ENCODE results near the gene CDC37L1. TPM values are rescaled to one million over a fixed set of nuclear protein-coding genes. Genes with fewer than 3 reads are reported as not detected.
A peak's percentile ranks its signal among the peaks of the same experiment; 100 is the strongest.

Gene CDC37L1
- total RNA-seq, 1 donor from 2014 or later: 10.7 TPM

DNA sequence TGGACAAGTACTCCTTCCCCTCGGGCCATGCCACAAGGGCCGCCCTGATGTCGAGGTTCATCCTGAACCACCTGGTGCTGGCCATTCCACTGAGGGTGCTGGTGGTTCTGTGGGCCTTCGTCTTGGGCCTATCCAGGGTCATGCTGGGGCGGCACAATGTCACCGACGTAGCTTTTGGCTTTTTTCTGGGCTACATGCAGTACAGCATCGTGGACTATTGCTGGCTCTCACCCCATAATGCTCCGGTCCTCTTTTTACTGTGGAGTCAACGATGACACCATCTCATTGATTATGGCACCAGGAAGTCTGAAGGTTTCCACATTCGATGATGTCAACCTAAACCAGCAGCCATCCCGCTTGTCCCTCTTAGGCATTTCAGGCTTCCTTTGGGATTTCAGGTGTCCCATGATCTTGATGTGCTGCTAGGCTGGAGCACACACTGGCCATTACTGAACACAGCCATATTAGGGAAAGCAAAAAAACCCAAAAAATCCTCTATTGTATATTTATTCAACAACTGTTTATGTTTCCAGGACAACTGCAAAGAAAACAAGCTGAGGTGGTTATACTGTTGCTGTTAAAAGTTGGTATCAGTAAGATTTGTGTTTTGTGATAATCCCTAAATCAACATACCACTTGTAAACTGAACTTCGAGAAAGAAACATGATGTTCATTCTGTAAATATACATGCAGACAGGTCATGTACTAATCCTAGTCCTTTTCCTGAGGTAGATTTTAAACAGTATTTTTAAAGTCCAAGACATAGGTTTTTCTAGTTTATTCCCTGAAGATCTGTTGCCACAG, 16.2 kb upstream of the CDC37L1 start:
- H3K4me1 Mint-ChIP-seq (ENCODE audit: unreplicated experiment): peaks cover 35% of the 10 kb centered on the region
- peak overlapping the region; percentile 93 for H3K4me3 Mint-ChIP-seq (ENCODE audit: unreplicated experiment)
- TF ChIP-seq, protein P1, sequence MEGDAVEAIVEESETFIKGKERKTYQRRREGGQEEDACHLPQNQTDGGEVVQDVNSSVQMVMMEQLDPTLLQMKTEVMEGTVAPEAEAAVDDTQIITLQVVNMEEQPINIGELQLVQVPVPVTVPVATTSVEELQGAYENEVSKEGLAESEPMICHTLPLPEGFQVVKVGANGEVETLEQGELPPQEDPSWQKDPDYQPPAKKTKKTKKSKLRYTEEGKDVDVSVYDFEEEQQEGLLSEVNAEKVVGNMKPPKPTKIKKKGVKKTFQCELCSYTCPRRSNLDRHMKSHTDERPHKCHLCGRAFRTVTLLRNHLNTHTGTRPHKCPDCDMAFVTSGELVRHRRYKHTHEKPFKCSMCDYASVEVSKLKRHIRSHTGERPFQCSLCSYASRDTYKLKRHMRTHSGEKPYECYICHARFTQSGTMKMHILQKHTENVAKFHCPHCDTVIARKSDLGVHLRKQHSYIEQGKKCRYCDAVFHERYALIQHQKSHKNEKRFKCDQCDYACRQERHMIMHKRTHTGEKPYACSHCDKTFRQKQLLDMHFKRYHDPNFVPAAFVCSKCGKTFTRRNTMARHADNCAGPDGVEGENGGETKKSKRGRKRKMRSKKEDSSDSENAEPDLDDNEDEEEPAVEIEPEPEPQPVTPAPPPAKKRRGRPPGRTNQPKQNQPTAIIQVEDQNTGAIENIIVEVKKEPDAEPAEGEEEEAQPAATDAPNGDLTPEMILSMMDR (IDR thresholded peaks at IDR 0.05; ENCODE audit: unreplicated experiment): no peak
- DNase-seq (ENCODE audit: low spot score): no peak
- peaks cover 6% of the 10 kb centered on the region for H3K36me3 Mint-ChIP-seq (ENCODE audit: low read depth, unreplicated experiment)
- H3K27ac Mint-ChIP-seq (ENCODE audit: unreplicated experiment): peak overlapping the region; percentile 95
- H3K27me3 Mint-ChIP-seq (ENCODE audit: unreplicated experiment): peaks cover 15% of the 10 kb centered on the region
- no peaks in the 10 kb centered on the region for H3K9me3 Mint-ChIP-seq (ENCODE audit: unreplicated experiment)

DNA sequence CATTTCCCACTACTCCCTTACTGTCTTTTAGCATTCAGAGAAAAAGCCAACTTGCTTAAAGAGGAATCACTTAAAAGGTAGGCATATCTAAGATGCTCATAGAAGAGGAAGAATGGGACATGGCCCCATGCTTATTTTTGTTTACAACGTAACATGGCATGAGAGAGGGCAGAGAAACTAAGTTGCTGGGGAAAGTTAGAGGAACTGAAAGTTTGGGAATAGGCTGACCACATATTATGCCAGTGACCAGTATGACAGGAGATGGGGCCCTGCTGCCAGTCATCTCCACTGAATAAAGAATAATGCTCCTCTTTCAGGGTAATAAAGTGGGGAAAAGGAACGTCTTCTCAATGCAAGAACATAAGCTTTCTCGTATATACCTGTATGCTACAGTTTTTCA, 15.4 kb upstream of the CDC37L1 start:
- Mint-ChIP-seq H3K27ac (ENCODE audit: unreplicated experiment) (peak overlapping the region; percentile 45), H3K9me3 (ENCODE audit: unreplicated experiment) (no peaks in the 10 kb centered on the region), H3K4me1 (ENCODE audit: unreplicated experiment) (peaks cover 35% of the 10 kb centered on the region)

DNA sequence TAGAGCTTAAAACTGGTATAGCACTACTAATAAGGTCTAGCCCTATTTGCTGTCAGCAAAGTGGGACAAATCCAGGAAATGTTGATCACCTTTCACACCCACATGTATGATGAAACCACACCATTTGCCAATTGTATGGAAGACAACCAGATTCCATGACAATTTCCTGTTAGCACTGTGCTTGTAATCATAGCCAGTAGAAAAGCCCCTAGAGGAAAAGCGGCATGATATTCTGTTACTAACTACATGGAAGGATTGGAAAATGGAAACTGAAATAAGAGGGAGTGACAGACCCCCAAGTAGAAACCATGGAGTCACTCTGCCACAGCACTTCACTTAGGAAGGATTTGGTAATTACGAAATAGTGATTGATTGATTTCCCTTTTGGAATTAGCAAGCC, 14.0 kb upstream of the CDC37L1 start:
- TF ChIP-seq, protein P1 (IDR thresholded peaks at IDR 0.05; ENCODE audit: unreplicated experiment): no peak
- Mint-ChIP-seq H3K36me3 (ENCODE audit: low read depth, unreplicated experiment) (peaks cover 4% of the 10 kb centered on the region), H3K4me1 (ENCODE audit: unreplicated experiment) (peaks cover 35% of the 10 kb centered on the region), H3K9me3 (ENCODE audit: unreplicated experiment) (no peaks in the 10 kb centered on the region), H3K4me3 (ENCODE audit: unreplicated experiment) (peak overlapping the region; percentile 86), H3K27ac (ENCODE audit: unreplicated experiment) (peak overlapping the region; percentile 76), H3K27me3 (ENCODE audit: unreplicated experiment) (peaks cover 15% of the 10 kb centered on the region)
- no peak for DNase-seq (ENCODE audit: low spot score)

More for the DNA sequence above, 15.4 kb upstream of the CDC37L1 start:
- H3K36me3 Mint-ChIP-seq (ENCODE audit: low read depth, unreplicated experiment): peaks cover 6% of the 10 kb centered on the region
- peak overlapping the region; percentile 45 for H3K4me3 Mint-ChIP-seq (ENCODE audit: unreplicated experiment)
- DNase-seq (ENCODE audit: low spot score): no peak
- peaks cover 15% of the 10 kb centered on the region for H3K27me3 Mint-ChIP-seq (ENCODE audit: unreplicated experiment)
- TF ChIP-seq, protein P1 (IDR thresholded peaks at IDR 0.05; ENCODE audit: unreplicated experiment): no peak

DNA sequence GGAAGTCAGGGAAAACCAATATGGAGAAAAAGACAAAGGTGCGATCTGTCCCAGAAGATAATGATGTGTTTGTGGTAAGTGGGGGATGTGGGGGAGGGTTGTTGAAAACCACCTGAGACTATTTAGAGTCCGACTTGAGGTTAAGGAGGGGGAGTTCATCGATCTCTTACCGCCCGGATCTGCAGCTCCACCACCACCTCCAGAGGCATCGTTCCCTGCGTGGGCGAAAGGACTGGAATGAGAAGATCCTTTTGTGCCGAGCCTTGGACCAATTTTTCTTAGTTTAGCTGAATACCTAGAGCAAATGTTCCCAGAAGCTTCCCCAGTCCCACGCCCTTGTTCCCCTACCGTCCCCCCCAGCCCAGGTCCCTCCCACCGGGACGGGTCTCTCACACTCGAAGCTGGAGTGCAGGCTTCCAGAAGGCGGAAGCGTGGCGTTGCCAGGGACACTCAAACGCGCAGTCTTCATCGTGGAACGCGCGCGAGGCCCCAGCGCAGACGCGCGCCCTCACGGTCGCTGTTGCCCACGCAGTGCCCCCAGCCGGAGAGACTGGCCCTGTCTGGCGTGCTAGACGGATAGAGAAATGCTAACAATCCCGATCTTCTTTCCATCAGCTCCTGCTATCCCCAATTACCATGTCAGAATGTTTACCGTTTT, 13.2 kb upstream of the CDC37L1 start, which contains the start of gene SPATA6L:
Gene SPATA6L (minus strand): TSS at position 439 of the 658 bp plus-strand sequence. CDS start 230 bp downstream, at position 209.
- Mint-ChIP-seq H3K4me1 (ENCODE audit: unreplicated experiment) (peaks cover 38% of the 10 kb centered on the region), H3K27ac (ENCODE audit: unreplicated experiment) (peak within 1 kb of the TSS; percentile 76), H3K9me3 (ENCODE audit: unreplicated experiment) (no peaks in the 10 kb centered on the region), H3K36me3 (ENCODE audit: low read depth, unreplicated experiment) (peaks cover 4% of the 10 kb centered on the region), H3K4me3 (ENCODE audit: unreplicated experiment) (peak within 1 kb of the TSS; percentile 86), H3K27me3 (ENCODE audit: unreplicated experiment) (peaks cover 13% of the 10 kb centered on the region)
- TF ChIP-seq, protein P1 (IDR thresholded peaks at IDR 0.05; ENCODE audit: unreplicated experiment): no peak
- peak; percentile 63 for DNase-seq (ENCODE audit: low spot score)

All from endothelial cell (in vitro differentiated cells).